HCT116 (cell line): ENCODE results near the gene EMD. TPM values are rescaled to one million over a fixed set of nuclear protein-coding genes. Genes with fewer than 3 reads are reported as not detected.

ENCODE experiments used
- ATAC-seq: fragments of 200-7000 bp; cut with Tn5 transposase; 2 replicates; pipeline ENCODE4 v1.9.1; 2020; ENCODE audit warnings: mild to moderate bottlenecking, moderate library complexity
- BruUV-seq: library from RNA; stranded (reverse); fragments of 400-500 nt; replicated peaks from 2 replicates; lab custom pipeline; 2021; lab: Mats Ljungman, UMichigan
- CTCF ChIA-PET: fragments of 300-600 bp; sonication (Branson Sonifier 250); formaldehyde crosslinking; loops from one replicate; lab custom pipeline; 2021; ENCODE audit warnings: antibody characterized with exemption; lab: Charles Lee
- POLR2A ChIA-PET: fragments of 300-600, 350-600 bp; sonication (Branson Sonifier 250); formaldehyde crosslinking; loops from one replicate; lab custom pipeline; 2021; ENCODE audit warnings: antibody characterized with exemption; lab: Charles Lee
- RAD21 ChIA-PET, 2 experiments: fragments of 300-600 bp; sonication (Branson Sonifier 250); formaldehyde crosslinking; loops; one replicate each; lab custom pipeline; 2023; ENCODE audit warnings: low total read pairs in 2 of 2; ENCODE audit not compliant: uncharacterized antibody in 2 of 2, unreplicated experiment in 2 of 2, low non-redundant PET in 1 of 2; lab: Charles Lee
- DNase-seq: peaks from one replicate; pipeline ENCODE4 v3.0.0-alpha.2; 2010; ENCODE audit warnings: low read depth, low spot score
- H2AFZ ChIP-seq: fragments of 200-600 bp; shearing (Covaris generic), sonication (generic); 2 replicates; pipeline ENCODE4 v1.6.1; 2017; ENCODE audit warnings: low read depth, mixed run types, mixed read lengths, antibody characterized with exemption, low read length; ENCODE audit not compliant: poor library complexity, severe bottlenecking
- H3K27ac ChIP-seq: 2 replicates; pipeline ENCODE4 v1.5.1; 2012; ENCODE audit warnings: low read depth, low read length
- H3K27me3 ChIP-seq: fragments of 200-600 bp; sonication (generic); 2 replicates; pipeline ENCODE4 v1.6.1; 2016; ENCODE audit warnings: mixed run types, low read length, mixed read lengths; ENCODE audit not compliant: insufficient read depth
- H3K36me3 ChIP-seq, 2 experiments: fragments of 200-500 bp in 1 of 2; fragments of 200-600 bp in 1 of 2; sonication (Bioruptor generic) in 1 of 2; sonication (generic) in 1 of 2; 2 replicates each; pipeline versions ENCODE4 v1.5.1 to v1.6.1; 2014 to 2016; ENCODE audit warnings: low read length in 2 of 2, inconsistent platforms in 1 of 2, mixed read lengths in 1 of 2, mixed run types in 1 of 2; ENCODE audit not compliant: insufficient read depth in 2 of 2, control insufficient read depth in 1 of 2
- H3K4me1 ChIP-seq, 2 experiments: fragments of 200-600 bp in 1 of 2; sonication (generic) in 1 of 2; 2 replicates each; pipeline versions ENCODE4 v1.5.1 to v1.6.1; 2012 to 2017; ENCODE audit warnings: low read length in 2 of 2, inconsistent platforms in 1 of 2, mild to moderate bottlenecking in 1 of 2, mixed read lengths in 1 of 2, mixed run types in 1 of 2, moderate library complexity in 1 of 2; ENCODE audit not compliant: insufficient read depth in 2 of 2, control insufficient read depth in 1 of 2
- H3K4me2 ChIP-seq: fragments of 200-600 bp; sonication (generic); 2 replicates; pipeline ENCODE4 v1.6.1; 2017; ENCODE audit warnings: mixed run types, low read length, mixed read lengths
- H3K4me3 ChIP-seq, 2 experiments: fragments of 200-600 bp in 1 of 2; sonication (generic) in 1 of 2; replicated peaks in 1 of 2; 2 replicates each; pipeline ENCODE4 v1.5.1; 2011 to 2016; ENCODE audit warnings: low read length in 2 of 2, control low read depth in 1 of 2, low read depth in 1 of 2, mild to moderate bottlenecking in 1 of 2, mixed read lengths in 1 of 2, mixed run types in 1 of 2
- H3K79me2 ChIP-seq: fragments of 200-600 bp; sonication (generic); 2 replicates; pipeline ENCODE4 v1.6.1; 2017; ENCODE audit warnings: mild to moderate bottlenecking, mixed run types, low read length, moderate library complexity, mixed read lengths; ENCODE audit not compliant: insufficient read depth
- H3K9ac ChIP-seq: fragments of 200-600 bp; sonication (generic); 2 replicates; pipeline ENCODE4 v1.6.1; 2016; ENCODE audit warnings: low read length, mixed read lengths
- H3K9me2 ChIP-seq: fragments of 200-600 bp; sonication (generic), shearing (Covaris generic); 2 replicates; pipeline ENCODE4 v1.6.1; 2017; ENCODE audit warnings: mixed run types, mild to moderate bottlenecking, moderate library complexity; ENCODE audit not compliant: insufficient read depth
- H3K9me3 ChIP-seq, 2 experiments: fragments of 200-500 bp in 1 of 2; fragments of 200-600 bp in 1 of 2; sonication (Bioruptor generic) in 1 of 2; sonication (generic) in 1 of 2; 2 replicates each; pipeline ENCODE4 v1.6.1; 2014 to 2017; ENCODE audit warnings: low read length in 2 of 2, mixed read lengths in 2 of 2, inconsistent platforms in 1 of 2, low read depth in 1 of 2, mild to moderate bottlenecking in 1 of 2, mixed run types in 1 of 2, moderate library complexity in 1 of 2; ENCODE audit not compliant: control insufficient read depth in 1 of 2, insufficient read depth in 1 of 2
- H4K20me1 ChIP-seq: fragments of 200-600 bp; sonication (generic), shearing (Covaris generic); 2 replicates; pipeline ENCODE4 v1.6.1; 2017; ENCODE audit warnings: mixed run types, mild to moderate bottlenecking, moderate library complexity; ENCODE audit not compliant: insufficient read depth
- ATF3 ChIP-seq: IDR thresholded peaks from 2 replicates; pipeline ENCODE4 v1.6.1; 2012
- EGR1 ChIP-seq: IDR thresholded peaks from 2 replicates; pipeline ENCODE4 v1.6.1; 2012; ENCODE audit warnings: low read depth
- EZH2 ChIP-seq: fragments of 200-600 bp; sonication (generic); IDR thresholded peaks from 2 replicates; pipeline ENCODE4 v1.6.1; 2017; ENCODE audit warnings: antibody characterized with exemption, mixed run types
- FOSL1 ChIP-seq: IDR thresholded peaks from 2 replicates; pipeline ENCODE4 v1.6.1; 2012; ENCODE audit warnings: low read depth
- RAD21 ChIP-seq: IDR thresholded peaks from 2 replicates; pipeline ENCODE4 v1.6.1; 2012; ENCODE audit warnings: low read depth, mild to moderate bottlenecking
- SP1 ChIP-seq: IDR thresholded peaks from 2 replicates; pipeline ENCODE4 v1.6.1; 2012; ENCODE audit warnings: low read depth
- TCF7L2 ChIP-seq: IDR thresholded peaks from 2 replicates; pipeline ENCODE4 v1.7.0; 2011; ENCODE audit warnings: borderline replicate concordance, inconsistent platforms; ENCODE audit not compliant: insufficient read depth, insufficient read length; ENCODE audit errors: extremely low read depth
- YY1 ChIP-seq: IDR thresholded peaks from 2 replicates; pipeline ENCODE4 v1.6.1; 2011; ENCODE audit warnings: low read length, low read depth, moderate library complexity, mild to moderate bottlenecking; ENCODE audit not compliant: insufficient replicate concordance; ENCODE audit errors: extremely low read depth
- intact Hi-C: fragments of 100-400 bp; cut with micrococcal nuclease; formaldehyde crosslinking; loops from 2 replicates; pipeline ENCODE4 v1.10.0; 2022
- total RNA-seq: library from RNA; stranded (reverse); gene quantifications from one replicate; pipeline ENCODE4 v1.2.1, GENCODE V29; 2021; ENCODE audit not compliant: unreplicated experiment

EMD gene
- total RNA-seq, 1 experiment from 2014 or later = 102 TPM

GRCh38 chrX:154367474-154368308 is 11.4 kb upstream of the EMD start:
- ChIA-PET RAD21 (no interaction called here), POLR2A (no interaction called here), CTCF (no interaction called here)
- H2AFZ ChIP-seq = no peak overlapping the region
- no peaks in the 10 kb centered on the region for H3K9me3 ChIP-seq
- intact Hi-C loops = no loop called here
- peak overlapping the region; percentile 77; the same call in 1 of the 2 replicates for H3K9ac ChIP-seq
- no peaks in the 10 kb centered on the region for H3K27me3 ChIP-seq
- H3K79me2 ChIP-seq = peaks cover 78% of the 10 kb centered on the region
- peaks cover 9 to 29% of the 10 kb centered on the region in 2 experiments for H3K4me1 ChIP-seq
- BruUV-seq = no TSS peak
- no peak for ATAC-seq
- peak overlapping the region; percentile 82 for H3K27ac ChIP-seq
- H4K20me1 ChIP-seq = 0 out of 2 replicates have a peak, but pooled peaks cover 2% of the 10 kb centered on the region
- TF ChIP-seq ATF3 (no peak), EZH2 (no peak), SP1 (no peak), TCF7L2 (no peak), EGR1 (no peak), RAD21 (no peak), YY1 (no peak), FOSL1 (no peak)
- TF ChIP-seq, all 23 proteins: peak for 0
- Histone ChIP-seq H3K4me3 (no peak overlapping the region), H3K36me3 (peaks cover 9 to 24% of the 10 kb centered on the region in 2 experiments; a peak in 3 of 4 replicates), H3K4me2 (peak overlapping the region; percentile 94; the same call in 1 of the 2 replicates), H3K9me2 (no peaks in the 10 kb centered on the region)
- DNase-seq = no peak
